Bone marrow (tissue), 2 donors: Measurements from ENCODE around the gene ARRDC2.
"Not testable (repeated sequence)": the region's sequence is repeated elsewhere in the genome, so short reads cannot be mapped to it uniquely, and the experiment has no call there.

Experiments used
- DNase-seq, 2 donors: peaks; one replicate each; lab custom pipeline; 2025; lab: John Stamatoyannopoulos, UW

Gene ARRDC2

DNA sequence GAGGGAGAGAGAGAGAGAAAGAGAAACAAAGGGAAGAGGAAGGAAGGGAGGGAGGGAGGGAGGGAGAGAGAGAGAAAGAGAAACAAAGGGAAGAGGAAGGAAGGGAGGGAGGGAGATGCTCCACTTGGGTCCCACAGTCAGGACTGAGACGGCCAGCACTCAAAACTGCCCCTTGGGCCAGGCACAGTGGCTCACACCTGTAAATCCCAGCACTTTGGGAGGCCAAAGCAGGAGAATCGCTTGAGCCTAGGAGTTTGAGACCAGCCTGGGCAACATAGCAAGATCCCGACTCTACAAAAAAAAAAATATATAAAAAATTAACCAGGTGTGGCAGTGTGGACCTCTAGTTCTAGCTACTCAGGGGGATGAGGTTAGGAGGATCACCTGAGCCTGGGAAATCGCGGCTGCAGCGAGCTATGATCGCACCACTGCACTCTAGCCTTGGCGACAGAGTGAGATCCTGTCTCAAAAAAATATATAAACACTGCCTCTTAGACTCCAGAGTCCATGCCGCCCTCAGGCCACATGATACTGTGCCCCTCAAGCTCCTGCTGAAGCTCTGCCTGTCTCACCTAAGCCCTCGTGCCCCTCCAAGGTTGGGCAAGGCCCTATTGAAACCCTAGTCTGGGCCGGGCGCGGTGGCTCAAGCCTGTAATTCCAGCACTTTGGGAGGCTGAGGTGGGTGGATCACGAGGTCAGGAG is 8.4 kb downstream of the ARRDC2 start:
- no peak for DNase-seq

DNA sequence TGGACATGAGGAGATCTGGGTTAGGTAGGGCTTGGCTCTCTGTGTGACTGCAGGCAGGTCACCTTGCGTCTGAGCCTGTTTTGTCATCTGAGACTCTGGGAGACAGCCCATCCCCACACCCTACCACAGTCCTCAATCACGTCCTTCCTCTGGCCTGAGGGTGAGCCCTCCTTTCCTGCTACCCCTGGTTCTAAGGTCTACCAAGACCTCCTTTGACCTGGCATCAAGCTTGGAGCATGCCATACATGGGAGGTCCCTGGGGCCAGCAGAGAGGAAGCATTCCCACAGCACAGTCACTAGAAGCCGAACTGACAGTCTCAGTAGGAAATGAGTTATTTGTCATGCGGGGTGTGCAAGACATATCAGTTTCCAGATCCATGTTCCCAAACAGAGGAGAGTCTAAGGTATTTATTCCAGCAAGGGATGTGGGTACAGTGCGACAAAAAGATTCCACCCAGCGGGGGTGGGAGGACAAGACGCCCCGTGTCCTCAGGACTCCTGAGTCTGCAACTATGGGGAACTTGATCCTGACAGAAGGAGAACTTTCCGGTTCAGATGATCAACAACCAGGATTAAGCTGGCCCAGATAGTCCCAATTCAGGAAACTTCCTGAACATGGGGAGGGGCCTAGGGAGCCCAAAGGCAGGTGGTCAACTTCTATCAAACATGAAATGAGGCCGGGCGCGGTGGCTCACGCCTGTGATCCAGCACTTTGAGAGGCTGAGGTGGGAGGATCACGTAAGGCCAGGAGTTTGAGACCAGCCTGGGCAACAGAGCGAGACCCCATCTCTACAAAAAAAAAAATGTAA is 9.5 kb downstream of the ARRDC2 start:
- peak in 1 of 2 donors; percentile 32 for DNase-seq

GRCh38 chr19:18020212-18021085 is 12.5 kb downstream of the ARRDC2 start:
- no peak for DNase-seq

- DNase-seq: peak; percentile 84 to 94
Observed at GRCh38 chr19:18021121-18021755, 13.3 kb downstream of the ARRDC2 start.

GRCh38 chr19:18023622-18024251 is 15.8 kb downstream of the ARRDC2 start:
- peak; percentile 18 to 95 for DNase-seq

GRCh38 chr19:18027151-18027550 is 19.2 kb downstream of the ARRDC2 start:
- DNase-seq: no peak

GRCh38 chr19:18029617-18030338 is 21.8 kb downstream of the ARRDC2 start:
- peak in 1 of 2 donors; percentile 72 for DNase-seq

- DNase-seq: peak; percentile 19 to 61
Observed at GRCh38 chr19:18031401-18031800, 23.4 kb downstream of the ARRDC2 start.

DNA sequence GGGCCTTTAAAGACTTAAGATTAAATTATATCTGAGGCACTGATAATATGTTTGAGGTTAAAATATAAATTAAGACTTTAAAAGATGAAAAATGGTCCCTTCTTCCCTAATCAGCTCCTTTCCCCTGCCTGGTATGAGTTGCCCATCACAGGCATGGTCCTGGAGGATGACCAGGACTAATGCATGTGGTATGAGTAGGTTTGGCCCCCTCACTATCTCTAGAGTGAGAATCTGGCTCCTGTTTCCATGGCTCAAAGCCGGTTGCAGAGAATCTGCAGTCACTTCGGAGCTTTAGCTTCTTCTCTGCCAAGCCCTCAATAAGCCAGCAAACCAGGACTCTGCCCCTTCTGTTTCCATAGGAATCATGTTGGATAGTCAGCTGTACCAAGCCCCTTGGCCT is 24.1 kb downstream of the ARRDC2 start:
- not testable (repeated sequence) for DNase-seq

DNA sequence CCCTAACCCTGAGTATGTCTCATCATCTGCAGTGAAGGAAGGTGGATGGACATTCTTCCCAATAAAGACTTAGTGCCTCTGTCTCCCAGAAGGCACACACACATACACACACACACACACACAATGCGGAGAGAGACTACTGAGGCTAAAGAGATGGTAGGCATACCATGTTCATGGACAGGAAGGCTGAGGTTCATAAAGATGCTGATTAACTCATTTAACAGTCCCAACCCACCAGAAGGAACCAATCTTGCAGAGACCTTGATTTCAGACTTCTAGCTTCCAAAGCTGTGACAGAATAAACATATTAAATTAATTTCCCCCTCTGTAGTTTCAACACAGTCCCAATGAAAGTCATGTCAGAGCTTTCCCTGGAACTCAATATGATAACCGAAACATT is 33.1 kb downstream of the ARRDC2 start:
- DNase-seq: no peak

DNA sequence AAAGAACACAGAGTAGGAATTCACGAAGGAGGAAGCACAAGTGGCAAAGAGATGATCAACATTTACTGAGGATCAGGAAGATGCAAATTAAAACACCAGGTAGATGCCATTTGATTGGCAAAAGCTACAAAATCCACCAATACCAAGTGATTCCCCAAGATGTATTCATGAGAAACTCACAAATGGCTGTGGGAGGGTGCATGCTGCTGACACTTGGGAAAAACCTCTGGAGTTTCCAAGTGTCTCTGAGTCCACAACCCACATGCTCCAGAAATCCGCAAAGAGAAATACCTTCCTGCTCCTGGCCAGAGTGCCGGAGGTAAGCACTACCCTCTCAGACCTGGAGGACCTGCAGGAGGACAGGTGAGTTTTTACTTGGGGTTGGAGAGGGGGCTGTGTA is 35.7 kb downstream of the ARRDC2 start:
- DNase-seq: no peak

GRCh38 chr19:18044825-18045304 is 36.9 kb downstream of the ARRDC2 start:
- DNase-seq: peak; percentile 35 to 88

DNA sequence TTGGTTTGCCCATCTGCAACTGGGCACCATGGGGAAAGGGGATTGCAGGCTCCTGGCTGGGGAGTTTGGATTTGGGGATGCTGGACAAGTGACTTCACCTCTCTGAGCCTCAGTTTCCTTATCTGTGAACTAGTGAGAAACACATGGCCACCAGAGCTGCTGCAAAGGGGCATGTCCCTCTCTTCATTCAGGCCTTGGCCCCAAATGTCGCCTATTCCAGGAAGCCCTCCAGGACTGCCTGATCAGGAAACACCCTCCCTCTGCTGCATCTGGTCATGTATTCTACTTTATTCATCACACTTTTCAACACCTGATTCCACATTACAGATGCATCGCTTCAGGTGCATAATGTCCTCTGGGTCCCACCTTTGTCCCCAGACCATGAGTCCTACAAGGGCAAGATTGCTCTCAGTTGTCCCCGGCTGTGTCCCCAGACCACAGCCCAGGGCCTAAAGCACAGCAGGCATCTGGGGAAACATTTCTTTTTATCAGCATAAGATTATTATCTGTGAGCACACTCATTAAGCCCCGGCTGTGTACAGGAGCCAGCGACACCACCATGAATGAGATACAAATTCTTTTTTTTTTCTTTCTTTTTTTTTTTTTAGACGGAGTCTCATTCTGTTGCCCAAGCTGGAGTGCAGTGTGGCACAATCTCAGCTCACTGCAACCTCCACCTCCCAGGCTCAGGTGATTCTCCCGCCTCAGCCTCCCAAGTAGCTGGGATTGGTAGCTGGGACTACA is 37.5 kb downstream of the ARRDC2 start:
- no peak for DNase-seq

DNA sequence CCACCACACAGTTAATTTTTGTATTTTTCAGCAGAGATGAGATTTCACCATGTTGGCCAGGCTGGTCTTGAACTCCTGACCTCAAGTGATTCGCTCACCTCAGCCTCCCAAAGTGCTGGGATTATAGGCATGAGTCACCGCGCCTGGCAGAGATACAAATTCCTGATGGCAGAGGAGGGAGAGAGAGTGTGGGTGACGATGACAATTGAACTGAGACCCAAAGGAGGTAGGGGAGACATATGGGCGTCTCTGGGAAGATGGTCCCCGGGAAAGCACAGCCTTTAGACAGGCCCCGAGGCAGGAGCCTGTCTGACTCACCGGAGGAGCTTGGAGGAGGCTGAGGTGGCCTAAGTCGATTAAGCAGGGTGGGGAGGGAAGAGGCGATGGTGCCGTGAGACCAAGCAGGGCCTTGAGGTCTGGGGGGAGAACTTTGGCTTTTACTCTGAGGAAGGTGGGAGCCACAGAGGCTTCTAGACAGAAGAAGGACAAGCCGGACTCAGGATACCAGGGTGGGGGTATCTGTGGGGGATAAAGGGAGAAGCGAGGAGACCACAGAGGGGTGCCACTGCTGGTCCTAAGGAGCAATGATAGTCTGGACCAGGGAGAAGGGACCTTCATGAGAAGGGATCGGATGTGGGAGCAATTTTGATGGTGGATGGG is 38.2 kb downstream of the ARRDC2 start:
- DNase-seq: no peak

DNA sequence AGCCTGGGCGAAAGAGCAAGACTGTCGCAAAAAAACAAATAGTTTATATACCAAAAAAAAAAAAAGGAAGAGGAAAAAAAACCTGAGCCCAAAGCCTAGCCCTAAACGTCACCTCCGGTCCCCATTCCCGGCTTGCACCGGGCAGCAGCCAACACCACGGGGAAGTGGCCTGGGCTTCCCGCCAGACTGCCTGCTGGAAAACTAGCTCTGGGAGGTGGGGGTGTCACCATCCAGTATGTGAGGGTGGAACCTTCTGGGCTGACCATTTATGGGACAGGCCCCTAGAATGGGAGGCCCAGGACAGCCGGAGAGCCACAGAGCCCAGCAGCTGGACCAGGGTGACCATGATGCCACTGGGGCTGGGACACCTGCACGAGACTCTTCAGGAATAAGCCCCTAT is 41.4 kb downstream of the ARRDC2 start:
- no peak for DNase-seq

DNA sequence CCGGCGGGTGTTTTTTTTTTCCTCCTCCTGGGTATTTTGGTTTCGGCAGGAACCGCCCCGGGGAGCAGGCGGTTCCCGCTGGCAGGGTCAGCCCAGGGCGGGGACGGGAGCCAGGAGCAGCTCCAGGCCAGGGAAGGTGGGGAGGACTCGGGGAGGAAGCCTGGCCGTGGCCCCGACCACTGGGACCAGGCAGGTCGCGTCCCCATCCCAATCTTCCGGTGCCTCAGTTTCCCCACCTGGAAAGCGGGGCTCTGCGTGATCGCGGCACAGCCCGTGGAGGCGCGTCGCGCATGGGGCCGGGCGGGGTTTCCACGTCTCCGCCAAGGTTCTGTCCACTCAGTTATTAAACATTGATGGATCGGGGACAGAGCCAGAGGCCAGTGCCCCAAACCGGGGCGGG is 43.9 kb downstream of the ARRDC2 start:
- no peak for DNase-seq

- DNase-seq: no peak
Observed at GRCh38 chr19:18053576-18054219, 45.7 kb downstream of the ARRDC2 start.

- DNase-seq: no peak
Observed at GRCh38 chr19:18055967-18056366, 48.0 kb downstream of the ARRDC2 start.

DNA sequence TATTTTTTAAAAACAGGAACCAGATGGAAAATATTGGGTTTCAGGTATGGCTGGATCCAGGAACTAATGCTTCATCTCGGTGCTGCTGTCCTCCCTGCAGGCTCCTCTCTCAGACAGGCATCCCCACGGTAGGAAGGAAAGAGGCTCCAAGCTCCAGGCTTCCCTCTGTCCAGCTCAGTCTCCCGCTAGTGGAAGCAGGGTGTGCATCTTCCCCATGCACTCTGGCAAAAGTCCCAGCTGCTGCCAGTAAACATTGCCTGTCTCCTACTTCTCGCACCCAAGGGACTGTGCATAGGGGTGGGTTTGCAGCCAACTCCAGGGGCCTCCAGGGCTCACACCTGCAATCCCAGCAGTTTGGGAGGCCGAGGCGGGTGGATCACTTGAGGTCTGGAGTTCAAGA is 49.6 kb downstream of the ARRDC2 start:
- no peak for DNase-seq
